Effector CD8-positive, alpha-beta T cell (primary cell): ENCODE results near the gene CD48.

Experiments
- DNase-seq: peaks from one replicate; lab custom pipeline; 2025; lab: John Stamatoyannopoulos, UW
- total RNA-seq, 4 experiments: gene quantifications; one replicate each; lab custom pipeline; 2026; lab: John Stamatoyannopoulos, UW

Gene CD48, protein sequence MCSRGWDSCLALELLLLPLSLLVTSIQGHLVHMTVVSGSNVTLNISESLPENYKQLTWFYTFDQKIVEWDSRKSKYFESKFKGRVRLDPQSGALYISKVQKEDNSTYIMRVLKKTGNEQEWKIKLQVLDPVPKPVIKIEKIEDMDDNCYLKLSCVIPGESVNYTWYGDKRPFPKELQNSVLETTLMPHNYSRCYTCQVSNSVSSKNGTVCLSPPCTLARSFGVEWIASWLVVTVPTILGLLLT
- 190 to 316 (median 199) reads per million in 4 experiments for total RNA-seq

DNA sequence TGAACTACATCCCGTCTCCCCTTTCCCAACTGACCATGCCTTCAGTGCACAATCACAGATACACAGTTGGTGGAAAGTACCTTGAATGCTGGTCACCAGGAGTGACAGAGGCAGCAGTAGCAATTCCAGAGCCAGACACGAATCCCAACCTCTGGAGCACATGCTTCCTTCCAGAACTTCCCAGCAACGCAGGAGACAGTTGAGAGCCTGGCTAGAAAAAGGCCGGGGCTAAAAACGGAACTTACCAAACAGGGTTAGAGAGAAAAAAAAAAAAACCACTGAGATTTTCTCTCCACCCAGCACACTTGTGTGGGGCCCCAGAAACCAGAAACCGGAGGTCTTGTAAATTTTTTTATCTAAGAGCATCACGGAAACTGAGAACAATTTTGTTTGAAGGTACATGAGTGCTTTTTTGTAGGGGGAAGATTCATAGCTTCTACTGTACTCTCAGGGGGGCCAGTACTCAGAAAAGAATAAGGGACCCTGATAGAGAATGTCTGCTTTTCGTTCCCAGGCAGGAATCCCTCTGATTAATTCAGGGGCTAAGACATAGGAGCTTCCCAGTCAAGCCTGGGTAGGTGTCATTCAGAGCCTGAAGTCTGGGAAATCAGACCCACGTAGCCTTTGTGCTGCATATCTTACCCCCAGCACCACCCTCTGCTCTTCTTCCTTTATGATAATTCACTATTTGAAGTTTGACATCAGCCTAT lies at the start of gene CD48:
Gene CD48, minus strand, starts transcription at position 221 of the 710 bp plus-strand sequence. Its CDS starts 59 bp downstream, at position 162.
- peak; percentile 20 for DNase-seq

DNA sequence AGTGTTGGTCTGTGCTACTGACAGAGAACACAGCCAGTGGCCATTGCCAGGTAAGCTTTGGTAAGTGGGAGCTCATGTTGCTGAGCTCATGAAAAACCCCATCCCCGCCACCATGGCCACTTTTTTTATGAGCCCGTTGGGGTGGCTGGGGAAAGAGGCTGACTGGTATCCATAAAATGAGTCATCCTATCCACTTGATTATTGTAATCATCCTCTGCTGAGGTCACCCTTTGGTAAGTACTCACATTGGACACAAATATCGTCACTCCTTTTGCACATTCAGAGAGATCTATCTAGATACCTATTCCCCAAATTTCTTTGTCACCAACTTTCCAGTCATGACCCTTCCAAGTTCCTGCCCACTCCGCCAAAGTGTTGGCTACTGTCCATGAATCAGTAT lies 49.4 kb upstream of the CD48 start:
- DNase-seq = no peak

DNA sequence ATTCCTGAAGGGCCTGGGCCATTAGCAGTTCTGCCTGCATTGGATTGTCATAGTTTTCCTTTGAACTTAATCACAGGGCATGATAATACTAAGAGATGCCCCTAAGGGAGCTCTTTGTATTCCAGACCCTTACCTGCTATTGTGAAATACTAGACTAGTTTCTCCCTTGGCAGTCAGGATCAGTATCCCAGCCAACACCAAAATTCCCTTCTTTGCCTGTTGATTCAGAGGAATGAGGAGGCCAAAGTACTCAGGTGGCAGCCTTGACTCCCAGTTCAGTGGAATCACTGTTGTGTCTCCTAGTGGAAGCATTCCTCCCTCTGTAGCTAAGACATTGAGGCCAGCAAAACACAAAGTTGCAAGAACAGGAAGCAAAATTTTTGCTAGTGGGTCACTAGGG lies 48.1 kb upstream of the CD48 start:
- DNase-seq = no peak

DNA sequence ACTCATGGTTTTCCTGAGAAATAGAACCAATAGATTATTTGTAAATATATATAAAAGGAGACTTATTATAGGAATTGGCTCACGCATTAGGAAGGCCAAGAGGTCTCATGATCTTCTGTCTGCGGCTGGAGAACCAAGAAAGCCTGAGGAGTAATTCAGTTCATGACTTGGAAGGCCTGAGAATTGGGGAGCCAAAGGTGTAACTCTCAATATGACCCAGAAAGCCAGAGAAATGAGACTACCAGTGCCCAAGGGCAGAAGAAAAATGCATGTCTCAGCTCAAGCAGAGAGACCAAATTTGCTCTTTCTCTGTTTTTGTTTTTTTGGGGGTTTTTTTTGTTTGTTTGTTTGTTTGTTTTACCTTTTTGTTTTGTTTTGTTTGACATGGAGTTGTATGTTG lies 46.9 kb upstream of the CD48 start:
- DNase-seq = no peak

DNA sequence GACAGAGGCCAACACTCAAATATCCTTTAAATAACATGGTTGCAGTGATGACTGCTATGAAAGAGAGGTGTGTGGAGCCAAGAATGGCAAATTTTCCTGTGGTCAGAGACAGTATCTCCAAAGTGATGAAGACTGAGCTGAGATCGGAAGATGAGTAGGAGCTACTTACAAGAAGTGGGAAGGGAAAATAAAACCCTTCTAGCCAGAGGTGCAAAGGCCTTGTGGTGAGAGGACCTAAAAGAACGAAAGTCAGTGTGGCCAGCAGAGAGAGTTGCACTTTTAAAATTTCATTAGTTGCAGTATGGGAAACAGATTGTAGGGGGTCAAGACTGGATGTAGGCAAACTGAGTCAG lies 45.2 kb upstream of the CD48 start:
- DNase-seq = no peak

DNA sequence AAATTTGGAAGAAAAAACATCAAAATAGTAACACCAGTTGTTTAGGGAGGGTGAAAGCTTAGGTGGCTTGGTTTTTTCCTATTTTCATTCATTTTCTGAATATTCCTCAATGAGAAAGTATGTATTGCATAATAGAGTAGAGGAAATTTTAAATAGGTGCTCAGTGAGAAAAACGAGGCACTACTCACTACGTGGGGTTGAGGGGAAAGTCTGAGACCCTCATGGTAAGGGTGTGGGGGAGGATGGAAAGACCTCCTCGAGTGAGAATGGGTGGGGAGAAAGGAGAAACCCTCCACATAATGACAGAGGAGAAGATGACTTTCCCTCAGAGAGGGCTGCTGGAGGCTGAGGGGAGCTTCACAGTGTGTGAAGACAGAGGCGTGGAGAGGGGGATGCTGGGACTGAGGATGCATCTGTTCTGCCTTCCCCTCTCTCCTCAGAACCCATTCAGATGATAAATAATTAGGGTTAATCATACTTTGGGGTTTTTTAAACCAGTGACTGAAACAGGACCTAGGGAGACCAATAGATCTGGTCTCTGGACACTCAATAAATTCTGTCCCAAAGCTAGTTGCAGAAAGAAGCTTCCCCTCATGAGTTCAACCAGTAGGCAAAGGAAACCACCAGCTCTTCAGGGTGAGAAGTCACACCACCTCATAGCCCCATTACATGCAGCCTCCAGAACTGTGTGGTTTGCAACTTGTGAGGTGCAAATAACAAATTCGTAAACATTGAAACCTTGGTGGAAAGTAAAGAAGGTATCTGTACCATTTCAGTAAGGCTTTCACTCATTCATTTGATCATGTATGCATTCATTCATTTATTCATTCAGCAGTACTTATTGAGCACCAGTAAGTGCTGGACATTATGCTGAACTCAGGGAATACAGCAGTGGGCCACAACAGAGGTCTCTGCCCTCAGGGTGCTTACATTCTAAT lies 44.6 kb upstream of the CD48 start:
- DNase-seq = no peak

DNA sequence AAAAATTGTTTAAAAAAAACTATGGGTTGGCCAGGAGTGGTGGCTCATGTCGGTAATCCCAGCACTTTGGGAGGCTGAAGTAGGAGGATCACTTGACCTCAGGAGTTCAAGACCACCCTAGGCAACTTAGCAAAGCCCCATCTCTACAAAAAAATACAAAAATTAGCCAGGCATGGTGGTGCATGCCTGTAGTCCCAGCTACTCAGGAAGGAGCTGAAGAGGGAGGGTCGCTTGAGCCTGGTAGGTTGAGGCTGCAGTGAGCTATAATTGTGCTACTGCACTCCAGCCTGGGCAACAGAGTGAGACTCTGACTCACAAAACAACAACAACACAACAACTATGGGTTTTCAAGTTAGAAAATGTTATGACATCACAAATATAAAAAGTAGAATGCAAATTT lies 43.8 kb upstream of the CD48 start:
- DNase-seq = no peak

DNA sequence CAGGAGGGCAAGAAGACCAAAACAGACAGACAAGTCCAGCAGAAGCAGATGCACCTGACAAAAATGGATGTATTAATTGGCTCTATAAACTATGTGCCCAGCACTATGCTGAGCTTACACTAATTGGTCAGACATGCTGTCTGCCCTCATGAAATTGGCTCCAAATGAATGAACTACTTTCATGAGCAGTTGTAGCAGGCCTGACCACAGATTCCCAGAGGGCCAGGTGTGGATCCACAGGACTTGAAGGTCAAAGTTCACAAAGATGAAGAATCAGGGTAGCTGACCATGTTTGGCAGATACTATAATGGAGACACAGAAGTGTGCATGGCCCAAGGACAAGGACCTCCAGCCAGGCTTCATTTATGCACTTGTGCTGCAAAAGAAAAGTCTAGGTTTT lies 42.0 kb upstream of the CD48 start:
- no peak for DNase-seq

DNA sequence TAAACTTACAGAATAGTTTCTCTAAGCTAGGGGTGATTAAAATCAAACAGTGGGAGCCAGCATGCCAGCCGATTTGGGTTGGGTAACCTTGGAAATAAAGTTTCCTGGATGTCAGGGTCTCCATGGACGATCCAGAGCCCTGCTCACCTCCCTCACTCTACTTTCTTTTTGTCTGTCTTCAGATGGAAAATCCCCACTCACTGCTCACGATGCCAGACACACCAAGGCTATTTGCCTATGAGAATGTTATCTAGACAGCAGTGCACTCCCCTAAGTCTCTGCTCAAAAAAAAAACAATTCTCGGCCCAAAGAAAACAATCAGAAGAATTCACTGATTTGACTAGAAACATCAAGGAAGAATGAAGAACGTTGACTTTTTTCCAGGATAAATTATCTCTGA lies 41.3 kb upstream of the CD48 start:
- DNase-seq = no peak

DNA sequence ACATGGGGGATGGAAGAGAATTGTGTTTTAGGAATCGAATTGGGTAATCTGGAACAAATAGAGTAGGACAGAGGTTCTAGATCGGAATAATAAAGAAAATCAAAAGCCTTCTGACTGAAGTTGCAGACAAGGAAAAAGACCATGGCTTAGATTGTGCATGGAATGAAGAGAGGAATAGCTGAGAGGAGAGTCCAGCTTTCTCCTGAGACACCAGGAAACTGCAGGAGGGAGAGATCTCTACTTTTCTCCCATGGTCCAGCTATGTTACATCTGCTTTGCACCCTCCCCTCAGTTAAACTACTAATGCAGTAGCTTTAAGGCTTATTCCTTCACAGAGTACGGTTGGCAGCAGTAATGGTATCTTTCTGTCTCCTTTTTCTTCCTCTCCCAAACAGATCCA lies 40.8 kb upstream of the CD48 start:
- DNase-seq = no peak

DNA sequence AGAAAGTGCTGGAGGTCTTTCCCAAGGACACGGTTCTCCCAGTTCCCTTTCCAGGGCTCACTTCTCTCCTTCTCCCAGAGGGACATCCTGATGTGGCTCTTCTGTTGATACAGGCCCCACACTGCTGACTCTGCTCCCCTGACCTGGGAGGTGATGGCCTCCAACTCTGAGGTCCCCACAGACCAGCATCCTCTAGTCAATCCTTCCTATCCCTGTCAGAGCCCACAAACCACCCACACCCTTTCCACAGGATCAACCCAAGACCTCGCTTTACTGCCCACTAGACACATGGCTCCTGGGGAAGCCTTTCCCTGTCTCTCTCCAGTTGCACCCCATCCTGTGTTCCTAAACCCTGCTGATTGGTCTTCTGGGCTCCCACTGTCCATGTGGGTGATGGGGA lies 39.0 kb upstream of the CD48 start:
- DNase-seq = no peak

DNA sequence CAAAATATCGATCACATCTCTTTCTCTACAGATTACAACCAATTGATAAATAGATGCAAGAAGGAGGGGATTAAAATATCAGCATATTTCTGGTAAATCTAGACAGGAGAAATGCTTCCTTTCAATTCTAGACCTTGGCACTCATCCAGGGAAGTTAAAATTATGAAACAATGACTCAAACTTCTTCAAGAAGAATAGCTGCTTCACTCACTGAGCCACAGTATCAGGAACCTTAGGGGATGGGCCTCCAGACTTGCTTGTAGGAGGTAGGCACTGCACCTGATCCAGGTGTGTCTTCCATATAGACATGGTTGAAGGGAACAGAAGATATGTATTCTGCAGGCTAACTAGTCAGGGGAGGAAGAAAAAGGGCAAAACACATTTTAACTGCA lies 37.3 kb upstream of the CD48 start:
- no peak for DNase-seq

DNA sequence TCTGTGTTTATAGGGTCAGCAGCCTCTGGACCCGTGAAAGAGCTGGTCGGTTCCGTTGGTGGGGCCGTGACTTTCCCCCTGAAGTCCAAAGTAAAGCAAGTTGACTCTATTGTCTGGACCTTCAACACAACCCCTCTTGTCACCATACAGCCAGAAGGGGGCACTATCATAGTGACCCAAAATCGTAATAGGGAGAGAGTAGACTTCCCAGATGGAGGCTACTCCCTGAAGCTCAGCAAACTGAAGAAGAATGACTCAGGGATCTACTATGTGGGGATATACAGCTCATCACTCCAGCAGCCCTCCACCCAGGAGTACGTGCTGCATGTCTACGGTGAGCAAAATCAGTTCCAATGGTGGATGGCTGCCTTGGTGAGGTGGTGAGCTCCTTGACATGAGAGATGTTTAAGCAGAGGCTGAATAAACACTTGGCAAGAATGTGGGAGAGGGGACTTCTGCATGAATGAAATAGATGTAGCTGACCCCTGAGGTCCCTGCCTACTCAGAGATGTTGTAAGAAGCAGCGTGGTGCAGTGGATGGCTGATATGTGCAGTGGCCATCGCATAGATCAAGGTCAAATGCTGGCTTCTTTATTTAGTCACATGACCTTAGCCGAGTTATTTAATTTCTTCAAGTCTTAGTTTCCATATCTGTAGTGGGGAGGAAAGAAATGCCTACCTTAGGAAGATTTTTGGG lies 36.7 kb upstream of the CD48 start:
- DNase-seq = no peak

DNA sequence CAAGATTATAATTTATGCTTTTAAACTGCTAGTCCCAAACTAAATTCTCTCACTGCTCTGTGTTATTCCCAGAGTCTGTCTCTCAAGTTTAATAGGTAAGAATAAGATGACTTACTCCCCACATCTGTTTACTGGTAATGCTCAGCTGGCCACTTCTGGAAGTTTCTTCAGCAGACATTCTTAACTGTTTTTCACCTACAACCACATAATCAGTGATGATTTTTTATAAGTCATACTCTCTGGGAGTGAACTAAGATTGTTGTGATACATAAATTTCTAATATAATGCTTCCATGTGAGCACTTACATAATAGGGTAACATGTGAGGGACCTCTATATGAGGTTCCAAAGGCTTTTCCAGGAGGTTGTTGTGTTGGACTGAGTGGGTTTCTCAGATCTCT lies 36.1 kb upstream of the CD48 start:
- no peak for DNase-seq

DNA sequence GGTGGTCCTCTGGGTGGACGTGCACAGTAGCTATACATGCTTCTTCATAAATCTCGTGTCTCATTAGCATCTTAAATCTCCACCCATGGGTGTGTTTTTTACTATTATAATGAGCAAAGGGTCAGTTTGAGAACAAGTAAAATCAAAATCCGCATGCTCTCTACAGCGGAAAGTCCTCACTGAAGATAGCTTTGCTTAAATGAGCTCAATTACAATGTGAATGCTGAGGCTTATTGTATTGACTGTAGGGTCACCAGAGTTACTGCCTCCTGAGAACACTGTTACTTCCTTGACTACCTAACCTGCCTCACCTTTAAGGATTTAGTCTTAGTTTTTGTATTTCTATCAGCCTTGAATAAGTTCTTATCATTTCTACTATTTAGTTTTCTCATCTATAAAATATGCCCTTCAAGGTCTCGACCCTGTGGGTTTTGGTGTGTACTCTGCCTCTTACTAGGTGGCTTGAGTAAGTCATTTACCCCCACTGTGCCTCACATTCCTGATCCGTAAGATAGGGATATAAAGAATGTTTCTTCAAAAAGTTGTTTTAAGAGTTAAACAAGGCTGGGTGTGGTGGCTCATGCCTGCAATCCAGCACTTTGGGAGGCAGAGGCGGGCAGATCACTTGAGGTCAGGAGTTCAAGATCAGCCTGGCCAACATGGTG lies 35.3 kb upstream of the CD48 start:
- DNase-seq = no peak

DNA sequence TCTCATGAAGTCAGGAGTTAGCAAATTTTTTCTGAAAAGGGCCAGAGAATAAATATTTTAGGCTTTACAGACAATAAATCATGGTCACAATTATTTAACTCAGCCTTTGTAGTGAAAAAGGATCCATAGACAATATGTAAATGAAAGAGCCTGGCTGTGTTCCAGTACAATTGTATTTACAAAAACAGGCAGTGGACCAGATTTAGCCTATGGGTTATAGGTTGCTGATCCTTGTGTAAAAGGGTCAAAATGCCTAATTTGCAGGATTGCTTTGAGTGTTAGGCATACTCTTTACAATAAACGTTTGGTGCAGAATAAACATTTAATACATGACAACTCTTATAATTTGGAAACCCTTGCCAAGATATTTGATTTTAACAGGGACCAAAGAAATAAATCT lies 33.9 kb upstream of the CD48 start:
- DNase-seq = no peak

DNA sequence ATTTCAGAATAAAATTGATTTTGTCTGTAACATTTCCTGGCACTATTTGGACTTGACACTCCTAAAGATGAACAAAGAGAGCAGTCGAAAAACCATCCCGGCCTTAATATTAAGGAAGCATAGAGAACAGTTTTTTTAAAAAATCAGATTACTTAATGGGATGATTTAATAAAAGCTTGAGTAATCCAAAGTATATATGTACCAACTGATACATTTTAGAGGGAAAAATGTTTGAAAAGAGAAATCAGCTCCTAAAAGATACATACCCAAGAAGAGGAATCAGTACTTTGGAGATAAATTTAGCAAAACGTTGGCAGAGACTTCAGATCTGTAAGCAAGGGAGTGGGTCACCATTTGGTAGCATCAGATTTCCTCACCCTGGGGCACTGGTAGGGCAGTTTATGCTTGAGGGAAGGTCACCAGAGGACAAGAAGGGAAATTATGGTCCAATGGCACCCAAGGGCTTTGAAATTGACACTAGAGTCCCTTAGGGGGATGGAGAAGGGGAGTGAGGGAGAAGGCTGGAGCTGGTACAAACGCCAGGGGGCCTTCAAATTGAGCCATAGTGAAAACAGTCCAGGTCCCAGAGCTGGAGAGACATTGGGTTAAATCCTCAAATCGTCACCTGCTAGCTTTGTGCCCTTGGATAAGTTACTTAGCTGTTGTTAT lies 33.4 kb upstream of the CD48 start:
- DNase-seq = no peak

DNA sequence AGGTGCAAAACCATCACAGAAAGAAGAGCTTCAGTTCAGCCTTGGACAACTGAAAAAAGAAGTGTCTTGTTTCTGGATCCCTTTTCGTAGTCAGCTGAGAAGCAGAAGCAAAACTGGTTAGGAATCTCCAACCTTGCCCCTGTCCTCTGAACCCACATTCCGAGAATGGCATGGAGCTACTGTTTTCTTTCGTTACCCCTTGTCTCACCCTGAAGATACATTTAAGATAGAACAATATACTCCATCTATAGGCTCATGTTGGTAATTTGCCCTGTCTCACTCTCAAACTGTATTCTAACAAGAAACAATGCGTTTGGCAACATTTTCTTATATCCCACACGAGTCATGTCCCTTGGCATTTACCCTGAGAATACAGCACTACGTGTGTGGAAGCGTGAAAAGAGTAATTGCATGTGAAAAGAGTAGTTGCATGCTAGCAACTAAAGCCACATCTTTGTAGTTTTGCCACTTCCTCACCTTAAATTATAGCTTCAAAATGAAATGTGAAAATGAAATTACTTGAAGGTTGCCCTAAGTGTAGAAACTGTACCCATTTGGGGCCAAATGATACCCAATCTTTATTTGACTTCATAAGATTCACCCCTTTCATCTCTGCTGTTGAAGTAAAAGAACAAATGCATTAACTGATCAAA lies 32.7 kb upstream of the CD48 start:
- DNase-seq = no peak

DNA sequence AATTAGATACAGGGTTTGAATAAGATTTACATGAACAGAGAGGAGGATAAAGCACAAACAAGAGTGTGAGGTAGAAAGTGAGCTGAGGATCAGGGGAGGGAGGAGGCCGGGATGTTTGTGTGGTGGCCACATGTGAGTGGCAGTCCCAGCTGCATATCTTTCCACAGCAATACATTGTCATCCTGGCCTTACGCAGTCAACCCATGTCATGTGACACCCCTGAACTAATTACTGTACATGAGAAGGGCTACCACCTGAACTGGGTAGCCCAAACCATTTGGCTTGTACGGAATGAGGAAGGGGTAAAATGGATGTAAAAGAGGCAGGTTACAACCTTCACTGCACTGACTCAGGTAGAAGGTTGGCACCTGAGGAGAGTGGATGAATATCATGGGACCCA lies 31.6 kb upstream of the CD48 start:
- no peak for DNase-seq

DNA sequence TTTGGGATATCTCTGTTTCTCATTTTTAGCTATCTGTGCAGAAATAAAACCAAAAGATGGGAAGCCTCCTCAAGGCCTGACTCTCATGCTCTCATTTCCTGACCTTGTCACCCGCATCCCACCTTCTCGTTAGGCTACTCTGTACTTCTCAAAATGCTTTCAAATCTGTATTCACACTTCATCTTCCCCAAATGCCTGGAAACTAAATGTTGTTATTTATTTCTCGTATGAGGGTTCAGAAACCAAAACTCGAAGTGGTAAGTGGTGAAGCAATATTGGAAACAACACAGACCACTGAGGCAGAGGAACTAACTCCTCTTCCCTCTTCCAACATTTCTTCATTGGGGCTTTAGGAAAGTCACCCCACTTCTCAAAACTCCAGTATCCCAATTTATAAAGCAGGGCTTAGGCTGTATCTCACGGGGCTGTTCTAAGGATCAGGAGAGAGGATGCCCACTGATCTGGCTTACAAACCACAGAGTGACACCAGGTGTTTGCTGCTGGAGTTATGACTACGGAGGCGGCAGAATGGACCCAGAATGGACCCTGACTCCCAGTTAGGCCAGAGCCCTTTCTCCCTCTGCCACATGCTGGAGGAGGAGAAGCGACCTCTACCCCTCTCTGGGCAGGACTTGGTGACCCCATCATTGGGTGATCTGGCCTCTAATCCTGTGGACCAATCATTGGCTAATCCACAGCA lies 31.0 kb upstream of the CD48 start:
- DNase-seq = no peak
